ENCODE data around the gene LITAFD.

DNA sequence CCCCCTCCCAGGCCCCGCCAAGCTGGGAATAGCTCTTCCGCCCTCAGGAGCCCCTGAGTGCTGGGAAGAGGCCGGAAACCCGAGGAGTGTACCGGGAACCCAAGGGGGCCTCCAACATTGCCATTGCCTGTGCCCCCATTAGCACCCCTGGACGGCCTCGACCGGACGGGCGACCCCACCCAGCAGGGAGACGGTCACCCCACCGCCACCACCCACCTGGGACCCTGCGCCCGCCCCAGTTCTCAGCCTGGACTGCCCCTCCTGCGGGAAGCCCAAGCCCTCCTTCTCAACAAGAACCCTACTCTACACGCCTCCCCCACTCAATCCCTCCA lies 15.3 kb upstream of the LITAFD start:
- TF ChIP-seq, protein P1, sequence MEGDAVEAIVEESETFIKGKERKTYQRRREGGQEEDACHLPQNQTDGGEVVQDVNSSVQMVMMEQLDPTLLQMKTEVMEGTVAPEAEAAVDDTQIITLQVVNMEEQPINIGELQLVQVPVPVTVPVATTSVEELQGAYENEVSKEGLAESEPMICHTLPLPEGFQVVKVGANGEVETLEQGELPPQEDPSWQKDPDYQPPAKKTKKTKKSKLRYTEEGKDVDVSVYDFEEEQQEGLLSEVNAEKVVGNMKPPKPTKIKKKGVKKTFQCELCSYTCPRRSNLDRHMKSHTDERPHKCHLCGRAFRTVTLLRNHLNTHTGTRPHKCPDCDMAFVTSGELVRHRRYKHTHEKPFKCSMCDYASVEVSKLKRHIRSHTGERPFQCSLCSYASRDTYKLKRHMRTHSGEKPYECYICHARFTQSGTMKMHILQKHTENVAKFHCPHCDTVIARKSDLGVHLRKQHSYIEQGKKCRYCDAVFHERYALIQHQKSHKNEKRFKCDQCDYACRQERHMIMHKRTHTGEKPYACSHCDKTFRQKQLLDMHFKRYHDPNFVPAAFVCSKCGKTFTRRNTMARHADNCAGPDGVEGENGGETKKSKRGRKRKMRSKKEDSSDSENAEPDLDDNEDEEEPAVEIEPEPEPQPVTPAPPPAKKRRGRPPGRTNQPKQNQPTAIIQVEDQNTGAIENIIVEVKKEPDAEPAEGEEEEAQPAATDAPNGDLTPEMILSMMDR (IDR thresholded peaks at IDR 0.05), result no peak
- no peak for TF ChIP-seq POLR2A (IDR thresholded peaks at IDR 0.05)
